Measurements from ENCODE around the gene GATAD2B.
"Not testable (repeated sequence)": the region's sequence is repeated elsewhere in the genome, so short reads cannot be mapped to it uniquely, and the experiment has no call there.

The GATAD2B gene

GRCh38 chr1:153888533-153888932, 34.2 kb downstream of the GATAD2B start:
- no peak for DNase-seq (ENCODE audit: low spot score)

GRCh38 chr1:153886127-153886526, 36.6 kb downstream of the GATAD2B start:
- DNase-seq (ENCODE audit: low spot score), result no peak

GRCh38 chr1:153883223-153883622, 39.5 kb downstream of the GATAD2B start:
- no peak for DNase-seq (ENCODE audit: low spot score)

- DNase-seq (ENCODE audit: low spot score), result no peak
Measured at GRCh38 chr1:153882296-153882912, 40.4 kb downstream of the GATAD2B start.

GRCh38 chr1:153881751-153882150, 41.0 kb downstream of the GATAD2B start:
- peak; percentile 20 for DNase-seq (ENCODE audit: low spot score)

GRCh38 chr1:153880962-153881361, 41.8 kb downstream of the GATAD2B start:
- DNase-seq (ENCODE audit: low spot score), result peak; percentile 81

GRCh38 chr1:153880024-153880423, 42.7 kb downstream of the GATAD2B start:
- DNase-seq (ENCODE audit: low spot score), result no peak

GRCh38 chr1:153877112-153877511, 45.7 kb downstream of the GATAD2B start:
- no peak for DNase-seq (ENCODE audit: low spot score)

GRCh38 chr1:153872934-153873333, 49.8 kb downstream of the GATAD2B start:
- no peak for DNase-seq (ENCODE audit: low spot score)

- no peak for DNase-seq (ENCODE audit: low spot score)
Measured at GRCh38 chr1:153872331-153872730, 50.4 kb downstream of the GATAD2B start.

- no peak for DNase-seq (ENCODE audit: low spot score)
Measured at GRCh38 chr1:153869486-153869885, 53.3 kb downstream of the GATAD2B start.

- DNase-seq (ENCODE audit: low spot score), result no peak
Measured at GRCh38 chr1:153866045-153866850, 56.5 kb downstream of the GATAD2B start.

- no peak for DNase-seq (ENCODE audit: low spot score)
Measured at GRCh38 chr1:153860285-153860684, 62.5 kb downstream of the GATAD2B start.

GRCh38 chr1:153857505-153857904, 65.3 kb downstream of the GATAD2B start:
- no peak for DNase-seq (ENCODE audit: low spot score)

GRCh38 chr1:153856763-153857162, 66.0 kb downstream of the GATAD2B start:
- no peak for DNase-seq (ENCODE audit: low spot score)

- no peak for DNase-seq (ENCODE audit: low spot score)
Measured at GRCh38 chr1:153852170-153852569, 70.6 kb downstream of the GATAD2B start.

- no peak for DNase-seq (ENCODE audit: low spot score)
Measured at GRCh38 chr1:153849487-153850185, 73.1 kb downstream of the GATAD2B start.

GRCh38 chr1:153848805-153849204, 74.0 kb downstream of the GATAD2B start:
- DNase-seq (ENCODE audit: low spot score), result no peak

GRCh38 chr1:153845158-153845557, 77.6 kb downstream of the GATAD2B start:
- DNase-seq (ENCODE audit: low spot score), result no peak

- DNase-seq (ENCODE audit: low spot score), result not testable (repeated sequence)
Measured at GRCh38 chr1:153844349-153844748, 78.4 kb downstream of the GATAD2B start.

- DNase-seq (ENCODE audit: low spot score), result no peak
Measured at GRCh38 chr1:153842006-153842471, 80.7 kb downstream of the GATAD2B start.

- no peak for DNase-seq (ENCODE audit: low spot score)
Measured at GRCh38 chr1:153841463-153841994, 81.2 kb downstream of the GATAD2B start.

GRCh38 chr1:153840774-153841173, 82.0 kb downstream of the GATAD2B start:
- not testable (repeated sequence) for DNase-seq (ENCODE audit: low spot score)
